Astrocyte of the cerebellum (primary cell): ENCODE results near the gene CLEC17A.
"Not testable (repeated sequence)": the region's sequence is repeated elsewhere in the genome, so short reads cannot be mapped to it uniquely, and the experiment has no call there.

Experiments used
- DNase-seq: peaks from one replicate; pipeline ENCODE4 v3.0.0-alpha.2; 2011; ENCODE audit warnings: low read depth
- H3K4me3 ChIP-seq: 2 replicates; pipeline ENCODE4 v1.5.1; 2011; ENCODE audit warnings: mild to moderate bottlenecking, low read depth, low read length, moderate library complexity
- in situ Hi-C: cut with HindIII; loops from 2 replicates; pipeline ENCODE4 v1.10.0; 2017; ENCODE audit warnings: low sequenced_read_pairs
- TF ChIP-seq, protein P1 (sequence below): IDR thresholded peaks from 2 replicates; pipeline ENCODE4 v1.5.1; 2012; ENCODE audit warnings: low read length, low read depth, moderate library complexity, mild to moderate bottlenecking; ENCODE audit errors: missing control alignments

The CLEC17A gene

DNA sequence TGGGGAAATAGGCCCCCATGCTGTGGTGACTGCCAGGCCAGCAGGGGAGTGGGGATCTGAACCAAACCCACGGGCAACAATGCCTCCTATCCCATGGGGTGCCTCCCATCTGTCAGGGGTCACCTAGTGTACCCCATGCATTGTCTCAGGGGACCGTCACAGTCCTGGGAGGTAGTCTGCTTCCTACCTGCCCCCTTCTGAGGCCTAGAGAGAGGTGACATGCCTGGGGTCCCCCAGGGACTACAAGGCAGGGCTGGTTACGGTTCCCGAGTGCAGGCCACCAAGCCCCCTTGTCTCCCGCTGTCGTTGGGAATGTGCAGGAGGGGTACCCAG lies 22.1 kb upstream of the CLEC17A start:
- DNase-seq: no peak
- TF ChIP-seq, protein P1, sequence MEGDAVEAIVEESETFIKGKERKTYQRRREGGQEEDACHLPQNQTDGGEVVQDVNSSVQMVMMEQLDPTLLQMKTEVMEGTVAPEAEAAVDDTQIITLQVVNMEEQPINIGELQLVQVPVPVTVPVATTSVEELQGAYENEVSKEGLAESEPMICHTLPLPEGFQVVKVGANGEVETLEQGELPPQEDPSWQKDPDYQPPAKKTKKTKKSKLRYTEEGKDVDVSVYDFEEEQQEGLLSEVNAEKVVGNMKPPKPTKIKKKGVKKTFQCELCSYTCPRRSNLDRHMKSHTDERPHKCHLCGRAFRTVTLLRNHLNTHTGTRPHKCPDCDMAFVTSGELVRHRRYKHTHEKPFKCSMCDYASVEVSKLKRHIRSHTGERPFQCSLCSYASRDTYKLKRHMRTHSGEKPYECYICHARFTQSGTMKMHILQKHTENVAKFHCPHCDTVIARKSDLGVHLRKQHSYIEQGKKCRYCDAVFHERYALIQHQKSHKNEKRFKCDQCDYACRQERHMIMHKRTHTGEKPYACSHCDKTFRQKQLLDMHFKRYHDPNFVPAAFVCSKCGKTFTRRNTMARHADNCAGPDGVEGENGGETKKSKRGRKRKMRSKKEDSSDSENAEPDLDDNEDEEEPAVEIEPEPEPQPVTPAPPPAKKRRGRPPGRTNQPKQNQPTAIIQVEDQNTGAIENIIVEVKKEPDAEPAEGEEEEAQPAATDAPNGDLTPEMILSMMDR: no peak
- in situ Hi-C loops: no loop called here

DNA sequence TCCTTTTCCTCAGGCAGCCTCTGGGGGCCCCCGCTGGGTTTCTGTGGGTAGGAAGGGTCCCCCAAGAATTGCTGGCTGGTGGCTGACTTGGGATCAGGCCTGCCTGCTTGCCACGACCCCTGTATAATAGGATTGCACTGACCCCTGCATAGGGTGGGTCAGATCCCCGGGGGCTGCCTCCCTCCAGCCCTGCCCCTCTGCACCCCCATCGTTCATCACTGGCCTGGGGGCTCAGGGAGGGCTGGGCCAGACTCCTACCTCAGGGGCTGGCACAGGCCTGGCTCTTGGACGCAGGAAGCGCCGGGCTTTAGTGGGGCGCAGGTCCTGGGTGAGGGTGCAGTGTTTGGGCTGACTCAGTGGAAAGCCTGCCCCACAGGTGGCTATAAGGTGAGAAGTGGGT lies 21.6 kb upstream of the CLEC17A start:
- in situ Hi-C loops: no loop called here
- H3K4me3 ChIP-seq: no peak overlapping the region
- TF ChIP-seq, protein P1: no peak
- DNase-seq: no peak

More for the DNA sequence above, 22.1 kb upstream of the CLEC17A start:
- H3K4me3 ChIP-seq: no peak overlapping the region

DNA sequence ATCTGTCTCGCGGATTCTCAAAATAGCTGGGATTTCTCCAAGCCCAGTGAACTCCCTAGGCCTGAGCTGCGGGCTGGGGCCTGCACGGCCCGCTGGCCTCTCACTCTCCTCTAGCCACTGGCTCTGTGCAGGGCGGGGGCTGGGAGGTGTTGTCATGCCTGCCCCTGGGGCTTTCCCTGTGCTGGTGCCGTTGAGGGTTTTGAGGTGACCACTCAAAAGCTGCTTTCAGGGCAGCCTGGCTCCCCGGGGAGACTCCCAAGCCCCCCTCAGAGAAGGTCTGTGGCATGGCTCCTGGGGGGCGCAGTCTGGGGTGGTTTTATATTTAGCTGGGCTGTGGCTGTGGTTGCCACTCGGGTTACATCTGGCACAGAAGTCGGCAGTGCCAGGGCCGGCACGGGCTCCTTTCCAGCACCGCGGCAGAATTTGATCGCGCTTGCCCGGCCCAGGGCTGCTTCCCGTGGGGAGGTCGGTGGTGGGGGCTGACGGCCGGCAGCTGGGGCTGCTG lies 21.0 kb upstream of the CLEC17A start:
- in situ Hi-C loops: no loop called here
- TF ChIP-seq, protein P1: no peak
- DNase-seq: no peak
- no peak overlapping the region for H3K4me3 ChIP-seq

DNA sequence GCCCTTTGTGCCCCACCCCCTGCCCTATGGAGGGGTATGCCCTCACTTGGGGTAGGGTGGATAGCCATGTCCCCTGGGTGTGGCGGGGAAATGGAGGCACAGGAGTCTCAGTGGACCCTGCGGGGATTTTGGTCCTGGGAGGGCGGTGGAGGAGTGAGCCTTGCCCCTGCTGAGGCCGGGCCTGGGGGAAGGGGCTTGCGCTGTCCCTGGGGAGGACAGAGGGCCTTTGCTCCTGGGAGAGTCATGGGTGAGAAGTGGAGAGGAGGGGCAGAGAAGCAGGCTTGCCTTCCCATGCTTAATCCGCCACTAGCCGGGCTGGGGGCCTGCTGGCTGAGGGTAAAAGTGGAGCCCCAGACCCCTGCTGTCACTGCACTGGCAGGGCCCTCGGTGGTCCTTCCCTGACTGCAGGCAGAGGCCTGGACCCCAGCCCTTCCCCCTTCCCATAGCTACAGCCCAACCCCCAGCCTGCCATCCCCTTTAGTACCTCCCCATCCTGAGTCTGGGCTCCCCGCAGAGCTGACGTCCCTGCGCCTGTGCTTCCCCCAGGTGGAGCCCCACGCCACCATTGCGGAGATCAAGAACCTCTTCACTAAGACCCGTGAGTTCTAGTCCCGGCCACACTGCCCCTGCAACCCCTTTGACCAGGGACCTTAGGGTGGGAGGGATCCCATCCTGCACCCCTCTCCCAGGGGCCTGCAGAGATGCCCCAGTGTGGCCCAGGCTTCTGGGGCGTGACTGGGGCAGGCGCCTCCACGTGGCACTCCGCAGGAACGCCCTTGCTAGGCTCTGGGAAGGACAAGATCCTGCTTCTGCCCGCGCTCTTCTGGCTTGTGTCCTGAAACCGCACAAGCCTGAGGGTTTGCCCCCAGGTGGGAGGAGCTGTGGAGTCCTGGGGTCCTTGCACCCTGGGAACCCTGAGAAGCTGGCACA lies 20.0 kb upstream of the CLEC17A start:
- TF ChIP-seq, protein P1: no peak
- in situ Hi-C loops: no loop called here
- no peak for DNase-seq
- H3K4me3 ChIP-seq: no peak overlapping the region

DNA sequence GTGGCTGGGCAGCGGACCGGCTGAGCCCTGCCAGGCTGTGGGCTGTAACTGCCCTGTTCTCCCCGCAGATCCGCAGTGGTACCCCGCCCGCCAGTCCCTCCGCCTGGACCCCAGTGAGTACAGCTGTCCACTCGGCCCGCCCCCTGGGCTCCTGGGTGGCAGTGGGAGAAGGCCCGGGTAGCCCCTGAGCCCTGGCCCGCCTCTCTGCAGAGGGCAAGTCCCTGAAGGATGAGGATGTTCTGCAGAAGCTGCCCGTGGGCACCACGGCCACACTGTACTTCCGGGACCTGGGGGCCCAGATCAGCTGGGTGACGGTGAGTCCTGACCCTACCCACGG lies 19.3 kb upstream of the CLEC17A start:
- DNase-seq: no peak
- H3K4me3 ChIP-seq: no peak overlapping the region
- in situ Hi-C loops: no loop called here
- TF ChIP-seq, protein P1: no peak

DNA sequence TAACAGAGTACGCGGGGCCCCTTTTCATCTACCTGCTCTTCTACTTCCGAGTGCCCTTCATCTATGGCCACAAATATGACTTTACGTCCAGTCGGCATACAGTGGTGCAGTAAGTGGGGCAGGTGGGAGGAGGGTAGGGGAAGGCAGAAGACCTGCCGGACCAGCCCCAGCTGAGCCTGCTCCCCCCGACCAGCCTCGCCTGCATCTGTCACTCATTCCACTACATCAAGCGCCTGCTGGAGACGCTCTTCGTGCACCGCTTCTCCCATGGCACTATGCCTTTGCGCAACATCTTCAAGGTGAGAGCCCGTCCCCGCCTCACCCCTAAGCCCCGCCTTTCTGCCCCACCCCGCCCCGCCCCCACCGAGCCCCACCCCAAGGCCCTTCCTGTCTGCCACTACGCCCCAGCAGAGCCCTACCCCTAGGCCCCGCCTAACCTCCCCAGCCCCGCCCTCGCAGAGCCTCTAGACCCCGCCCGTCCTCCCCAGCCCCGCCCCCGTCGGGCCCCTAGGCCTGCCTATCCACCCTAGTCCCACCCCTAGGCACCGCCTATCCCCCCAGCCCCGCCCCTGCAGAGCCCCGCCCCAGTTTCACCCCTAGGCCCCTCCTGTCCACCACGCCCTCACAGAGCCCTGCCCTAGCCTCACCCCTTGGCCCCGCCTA lies 18.8 kb upstream of the CLEC17A start:
- in situ Hi-C loops: no loop called here
- no peak overlapping the region for H3K4me3 ChIP-seq
- DNase-seq: no peak
- TF ChIP-seq, protein P1: no peak

DNA sequence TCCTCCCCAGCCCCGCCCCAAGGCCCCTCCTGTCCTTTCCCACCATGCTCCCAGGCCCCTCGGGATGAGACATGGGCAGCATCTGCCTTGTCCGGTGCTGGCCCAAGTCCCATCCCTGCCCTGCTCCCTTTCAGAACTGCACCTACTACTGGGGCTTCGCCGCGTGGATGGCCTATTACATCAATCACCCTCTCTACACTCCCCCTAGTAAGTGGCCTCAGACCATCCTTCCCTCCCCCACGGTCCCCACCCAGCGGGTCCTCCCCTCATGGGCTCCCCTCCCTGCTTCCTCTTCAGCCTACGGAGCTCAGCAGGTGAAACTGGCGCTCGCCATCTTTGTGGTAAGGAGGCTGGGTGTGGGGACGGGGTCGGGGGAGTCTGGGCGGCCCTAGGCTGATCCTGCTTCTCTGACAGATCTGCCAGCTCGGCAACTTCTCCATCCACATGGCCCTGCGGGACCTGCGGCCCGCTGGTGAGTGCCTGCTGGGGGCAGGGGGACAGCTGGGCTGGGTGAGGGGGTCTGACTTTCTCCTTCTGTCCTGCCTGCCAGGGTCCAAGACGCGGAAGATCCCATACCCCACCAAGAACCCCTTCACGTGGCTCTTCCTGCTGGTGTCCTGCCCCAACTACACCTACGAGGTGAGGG lies 18.1 kb upstream of the CLEC17A start:
- DNase-seq, in situ Hi-C loops, H3K4me3 ChIP-seq: not testable (repeated sequence)
